ENCODE measurements around the gene PLPP3. TPM values are rescaled to one million over a fixed set of nuclear protein-coding genes. Genes with fewer than 3 reads are reported as not detected.
A peak's percentile ranks its signal among the peaks of the same experiment; 100 is the strongest.

The PLPP3 gene
- total and polyA plus RNA-seq, 2 of the 8 experiments (the other 6 are each of a cell fraction or from before 2014, with no cell fraction given) = 33.2 to 42.0 TPM

GRCh38 chr1:56444960-56445646 is 134.3 kb downstream of the PLPP3 start:
- Histone ChIP-seq H3K18ac (ENCODE audit: extremely low read depth, low read length) (no peak overlapping the region), H3K4me2 (ENCODE audit: insufficient read depth in 1 of 2, low read depth in 2 of 2, low read length in 2 of 2) (no peak overlapping the region), H2AK5ac (ENCODE audit: low read depth, low read length) (no peak overlapping the region), H3K4me1 (replicated peaks in 1 of 4; ENCODE audit: control insufficient read depth in 3 of 4, insufficient read depth in 4 of 4, low read length in 3 of 4) (peaks cover 2 to 6% (median 4%) of the 10 kb centered on the region in 4 experiments; a peak in 5 of 7 replicates), H4K8ac (ENCODE audit: extremely low read depth, insufficient read depth, low read length) (no peak overlapping the region), H3K27ac (ENCODE audit: low read depth, low read length) (no peak overlapping the region), H2BK5ac (ENCODE audit: low read depth, low read length) (no peak overlapping the region), H3K9ac (replicated peaks in 1 of 4; ENCODE audit: extremely low read depth in 1 of 4, low read depth in 3 of 4, low read length in 3 of 4) (no peak overlapping the region), H2BK15ac (ENCODE audit: low read length) (0 out of 2 replicates have a peak overlapping the region, but pooled peaks have one; percentile 35), H4K91ac (replicated peaks; ENCODE audit: insufficient read length, low read length) (no peak overlapping the region), H3K27me3 (replicated peaks in 1 of 4; ENCODE audit: control insufficient read depth in 3 of 4, extremely low read depth in 1 of 4, insufficient read depth in 3 of 4, low read length in 3 of 4) (peaks cover 0 to 2% (median 0%) of the 10 kb centered on the region in 4 experiments; a peak in 1 of 7 replicates), H2BK12ac (ENCODE audit: low read depth, low read length) (no peak overlapping the region), H2BK120ac (replicated peaks; ENCODE audit: low read depth, low read length) (no peak overlapping the region), H2BK20ac (ENCODE audit: low read length) (no peak overlapping the region), H3K79me1 (ENCODE audit: low read depth, low read length) (no peaks in the 10 kb centered on the region), H3K56ac (replicated peaks; ENCODE audit: insufficient read length, low read depth, low read length) (no peak overlapping the region), H3K36me3 (ENCODE audit: control insufficient read depth in 2 of 4, insufficient read depth in 4 of 4, low read length in 3 of 4) (no peaks in the 10 kb centered on the region), H3K23me2 (ENCODE audit: low read depth, low read length) (no peaks in the 10 kb centered on the region), H3K9me3 (ENCODE audit: insufficient read depth in 2 of 2, low read depth in 1 of 2, low read length in 1 of 2) (no peaks in the 10 kb centered on the region), H3K4me3 (ENCODE audit: extremely low read depth in 1 of 4, insufficient read depth in 2 of 4, low read depth in 3 of 4, low read length in 4 of 4) (no peak overlapping the region), H4K20me1 (replicated peaks in 1 of 2; ENCODE audit: control insufficient read depth in 1 of 2, insufficient read depth in 2 of 2, low read length in 2 of 2) (no peaks in the 10 kb centered on the region), H3K23ac (ENCODE audit: insufficient read length) (no peak overlapping the region), H3K4ac (replicated peaks; ENCODE audit: insufficient read length, low read depth, low read length) (no peak overlapping the region), H3K14ac (ENCODE audit: insufficient read length) (no peak overlapping the region), H4K5ac (ENCODE audit: insufficient read length, low read depth, low read length) (no peak overlapping the region), H2AFZ (ENCODE audit: low read length) (no peak overlapping the region), H3K79me2 (ENCODE audit: control insufficient read depth in 1 of 2, insufficient read depth in 2 of 2, low read length in 2 of 2) (no peaks in the 10 kb centered on the region)
- CTCF ChIA-PET (ENCODE audit: partially characterized antibody) = interaction anchor here (0.8 to 1.4 kb wide), 2 partner anchors 13 to 136 kb away, joined by 3 to 4 read pairs; no protein-coding TSS in a partner anchor
- POLR2A ChIA-PET (ENCODE audit: partially characterized antibody) = no interaction called here
- WGBS, 2 experiments (ENCODE audit: extremely low coverage in 1 of 2, insufficient coverage in 1 of 2, insufficient read length in 1 of 2, insufficient replicate concordance in 2 of 2, low coverage in 1 of 2, low lambda C conversion rate in 2 of 2, missing lambda C conversion rate in 1 of 2) = 90% methylated on average over 7 of the region's 7 CpGs; no CpG with 5 or more reads in 1 of the 2 experiments
- no peak for TF ChIP-seq RBBP5 (IDR thresholded peaks at IDR 0.05; ENCODE audit: borderline replicate concordance, low read depth, low read length)
- no peak for TF ChIP-seq CTBP2 (IDR thresholded peaks at IDR 0.05; ENCODE audit: borderline replicate concordance, insufficient read depth, insufficient read length, low read length)
- no peak for TF ChIP-seq BRCA1 (IDR thresholded peaks at IDR 0.05; ENCODE audit: low read depth, low read length)
- no peak for TF ChIP-seq POLR2A (IDR thresholded peaks at IDR 0.05; ENCODE audit: control extremely low read depth in 1 of 2, low read depth in 2 of 2, low read length in 2 of 2)
- TF ChIP-seq TAF1 (IDR thresholded peaks at IDR 0.05; ENCODE audit: low read depth, low read length) = no peak
- TF ChIP-seq ZNF274 (IDR thresholded peaks at IDR 0.05; ENCODE audit: borderline replicate concordance, extremely low read depth, low read length) = no peak
- no peak for TF ChIP-seq SUZ12 (IDR thresholded peaks at IDR 0.05; ENCODE audit: low read length)
- no peak for TF ChIP-seq RXRA (IDR thresholded peaks at IDR 0.05; ENCODE audit: insufficient read depth, low read depth, low read length)
- TF ChIP-seq GABPA (IDR thresholded peaks at IDR 0.05; ENCODE audit: borderline replicate concordance, insufficient read depth, low read length) = no peak
- no peak for TF ChIP-seq YY1 (IDR thresholded peaks at IDR 0.05; ENCODE audit: low read depth, low read length)
- DNase-seq (ENCODE audit: low read depth in 1 of 2, low spot score in 2 of 2) (no peak), FAIRE-seq (no peak)

Measured in H1 (cell line).